GM19099 (cell line): ENCODE results near the gene B4GALT6.

Experiments used
- POLR2A ChIP-seq: IDR thresholded peaks from 3 replicates; pipeline ENCODE4 v1.6.1; 2011; ENCODE audit warnings: low read depth; ENCODE audit not compliant: insufficient read length; ENCODE audit errors: extremely low read depth

The B4GALT6 gene

GRCh38 chr18:31700990-31701389, 16.6 kb upstream of the B4GALT6 start:
- TF ChIP-seq POLR2A: no peak

GRCh38 chr18:31697351-31698298, 13.2 kb upstream of the B4GALT6 start:
- TF ChIP-seq POLR2A: no peak

- TF ChIP-seq POLR2A: no peak
These were observed 11.6 kb upstream of the B4GALT6 start for GRCh38 chr18:31695989-31696388.

- no peak for TF ChIP-seq POLR2A
These were observed 9.9 kb upstream of the B4GALT6 start for GRCh38 chr18:31694297-31694696.

GRCh38 chr18:31688606-31689005, 4.2 kb upstream of the B4GALT6 start:
- no peak for TF ChIP-seq POLR2A

- TF ChIP-seq POLR2A: no peak
These were observed 2.9 kb upstream of the B4GALT6 start for GRCh38 chr18:31686986-31687928.

GRCh38 chr18:31686572-31686971, 2.2 kb upstream of the B4GALT6 start:
- TF ChIP-seq POLR2A: no peak

- peak; percentile 72 for TF ChIP-seq POLR2A
These were observed 1.0 kb upstream of the B4GALT6 start for GRCh38 chr18:31685097-31686082.

GRCh38 chr18:31683968-31684278, 458 bp downstream of the B4GALT6 start:
- TF ChIP-seq POLR2A: no peak

- no peak for TF ChIP-seq POLR2A
These were observed 1.3 kb downstream of the B4GALT6 start for GRCh38 chr18:31683106-31683505.

GRCh38 chr18:31680831-31681568, 3.4 kb downstream of the B4GALT6 start:
- TF ChIP-seq POLR2A: no peak

- TF ChIP-seq POLR2A: no peak
These were observed 4.0 kb downstream of the B4GALT6 start for GRCh38 chr18:31680433-31680811.

- no peak for TF ChIP-seq POLR2A
These were observed 4.5 kb downstream of the B4GALT6 start for GRCh38 chr18:31679791-31680432.

- TF ChIP-seq POLR2A: no peak
These were observed 5.1 kb downstream of the B4GALT6 start for GRCh38 chr18:31679133-31679742.

- no peak for TF ChIP-seq POLR2A
These were observed 6.0 kb downstream of the B4GALT6 start for GRCh38 chr18:31678425-31678824.
